Stimulated activated CD8-positive, alpha-beta memory T cell treated with anti-CD3 and anti-CD28 coated beads, Interleukin-4, amount 100 ng/mL, for 4 hours (primary cell): ENCODE data around the gene KRTAP1-5.
"Not testable (repeated sequence)": the region's sequence is repeated elsewhere in the genome, so short reads cannot be mapped to it uniquely, and the experiment has no call there.

Experiments
- DNase-seq, 2 donors: peaks; one replicate each; pipeline ENCODE4 v3.0.0-alpha.2; 2020; ENCODE audit warnings: low read depth in 2 of 2, low spot score in 1 of 2

The KRTAP1-5 gene

DNA sequence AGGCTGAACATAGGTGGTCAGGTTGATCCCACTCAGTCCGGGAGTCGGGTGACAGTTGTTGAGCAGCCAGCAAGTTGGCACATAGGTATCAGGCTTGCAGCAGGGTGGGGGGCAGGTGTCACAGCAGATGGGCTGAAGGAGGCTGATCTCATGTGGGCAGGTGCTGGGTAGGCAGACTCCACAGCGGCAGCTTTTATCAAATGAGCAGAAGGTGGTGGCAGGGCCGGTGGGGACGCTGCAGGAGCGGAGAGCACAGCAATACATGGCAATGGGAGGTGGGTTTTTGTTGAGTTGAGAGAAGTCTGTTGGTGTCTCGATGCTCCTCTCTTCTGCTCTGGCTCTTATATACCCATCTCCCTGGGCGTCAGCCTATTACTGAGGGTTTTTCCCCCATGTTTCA is 18.2 kb downstream of the KRTAP1-5 start, which contains the start of gene KRTAP3-1:
Gene KRTAP3-1, minus strand, starts transcription at position 318 of the 400 bp plus-strand sequence. Its CDS starts 54 bp downstream, at position 264.
- DNase-seq: no peak

DNA sequence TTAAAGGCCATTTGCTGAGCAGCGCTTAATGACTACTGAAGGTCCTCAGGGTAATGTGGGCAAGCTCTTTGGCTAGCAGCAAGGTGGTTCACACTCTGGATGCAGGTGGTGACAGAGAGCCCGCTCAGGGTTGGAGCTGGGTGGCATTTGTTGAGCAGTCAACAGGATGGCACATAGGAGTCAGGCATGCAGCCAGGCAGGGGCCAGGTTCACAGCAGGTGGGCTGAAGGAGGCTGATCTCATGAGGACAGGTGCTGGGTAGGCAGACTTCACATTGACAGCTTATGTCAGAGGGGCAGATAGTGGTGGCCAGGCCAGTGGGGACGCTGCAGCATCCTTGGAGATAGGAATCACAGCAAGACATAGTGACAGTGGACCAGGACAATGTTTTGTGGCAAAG is 22.6 kb downstream of the KRTAP1-5 start:
- DNase-seq: no peak

DNA sequence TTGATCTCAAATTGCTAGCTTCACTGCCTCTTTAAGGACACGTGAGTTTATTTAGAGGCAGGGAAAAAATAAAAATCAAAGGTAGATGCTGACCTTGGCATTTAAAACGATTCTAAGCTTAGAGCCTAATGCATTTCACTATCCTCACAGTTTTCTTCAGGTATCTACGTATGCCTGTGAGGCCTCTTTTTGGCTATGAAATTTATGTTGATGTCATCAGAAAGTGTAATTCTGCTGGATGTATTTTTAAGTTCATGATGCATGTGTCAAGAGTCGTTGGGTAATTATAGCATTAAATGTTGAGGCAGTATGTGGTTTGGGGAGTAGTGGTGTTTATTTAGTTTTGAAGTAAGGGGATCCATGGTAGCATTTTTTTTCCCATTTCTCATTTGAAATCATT is 23.1 kb downstream of the KRTAP1-5 start:
- DNase-seq: no peak

DNA sequence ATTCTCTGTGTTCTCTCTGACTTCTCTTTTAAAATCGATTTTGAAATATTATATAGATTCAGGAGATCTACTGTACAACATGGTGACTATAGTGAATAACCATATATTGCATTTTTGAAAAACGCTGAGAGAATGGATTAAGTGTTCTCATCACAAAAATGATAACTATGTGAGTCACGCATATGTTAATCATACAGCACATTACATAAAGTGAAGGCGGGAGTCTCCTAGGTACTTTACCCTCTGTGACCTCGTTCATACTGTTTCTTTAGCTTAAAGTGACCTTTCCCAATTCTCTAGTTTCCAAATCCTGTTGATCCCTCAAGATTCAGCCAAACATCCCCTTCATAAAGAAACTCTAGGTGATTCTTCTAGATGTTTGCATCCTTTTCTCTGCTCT is 24.2 kb downstream of the KRTAP1-5 start:
- no peak for DNase-seq

DNA sequence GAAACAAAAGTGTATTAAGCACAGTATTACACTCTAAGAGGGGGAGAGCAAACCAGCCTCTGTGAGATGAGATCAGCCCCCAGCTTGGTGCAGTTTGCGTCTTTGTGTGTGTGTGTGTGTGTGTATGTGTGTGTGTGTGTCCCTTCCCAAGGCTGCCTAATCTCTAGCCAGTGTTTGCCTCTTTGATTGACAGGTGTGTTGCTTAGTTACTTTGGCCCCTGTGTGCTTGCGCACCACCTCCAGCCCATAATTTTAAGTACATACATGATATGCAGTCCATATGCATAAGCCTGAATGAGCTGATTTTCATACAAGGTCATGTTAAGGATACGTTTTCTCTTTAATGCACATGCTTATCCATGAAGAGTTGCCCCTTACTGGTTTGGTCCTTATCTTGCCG is 25.2 kb downstream of the KRTAP1-5 start:
- no peak for DNase-seq

DNA sequence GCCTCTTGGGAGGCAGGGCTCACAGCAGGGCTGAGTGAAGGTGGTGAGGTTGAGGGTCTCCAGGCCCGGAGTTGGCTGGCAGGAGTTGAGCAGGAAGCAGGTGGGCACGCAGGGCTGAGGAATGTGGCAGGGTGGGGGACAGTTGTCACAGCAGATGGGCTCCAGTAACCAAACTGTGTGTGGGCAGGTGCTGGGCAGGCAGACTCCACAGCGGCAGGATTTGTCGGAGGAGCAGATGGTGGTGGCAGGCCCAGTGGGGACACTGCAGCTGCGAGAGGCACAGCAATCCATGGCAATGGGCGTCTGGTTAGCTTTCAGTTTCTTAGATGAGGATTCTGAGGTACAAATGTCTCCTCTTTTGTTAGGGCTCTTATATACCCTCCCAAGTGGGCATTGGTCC is 27.4 kb downstream of the KRTAP1-5 start, which contains the start of gene KRTAP3-2:
Gene KRTAP3-2, minus strand, starts transcription at position 344 of the 400 bp plus-strand sequence. Its CDS starts 53 bp downstream, at position 291.
- not testable (repeated sequence) for DNase-seq

DNA sequence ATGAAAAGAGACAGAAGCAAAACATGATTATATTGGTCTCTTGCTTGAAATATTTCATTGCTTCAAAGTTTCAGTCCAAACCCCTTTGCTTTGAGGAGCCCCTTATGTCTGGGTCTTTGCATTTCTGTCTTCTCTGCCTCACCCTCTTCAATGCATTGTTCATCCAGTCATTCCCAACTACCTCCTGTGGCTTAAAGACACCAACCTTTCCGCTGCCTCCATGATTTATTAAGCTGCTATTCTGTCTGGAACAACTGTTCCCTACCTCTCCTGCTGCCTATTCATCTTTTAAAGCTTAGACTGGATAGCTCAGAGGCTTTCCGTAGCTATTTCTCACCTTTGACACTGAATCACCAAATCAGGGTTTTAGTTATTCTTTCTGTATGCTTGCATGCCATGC is 29.6 kb downstream of the KRTAP1-5 start:
- no peak for DNase-seq

DNA sequence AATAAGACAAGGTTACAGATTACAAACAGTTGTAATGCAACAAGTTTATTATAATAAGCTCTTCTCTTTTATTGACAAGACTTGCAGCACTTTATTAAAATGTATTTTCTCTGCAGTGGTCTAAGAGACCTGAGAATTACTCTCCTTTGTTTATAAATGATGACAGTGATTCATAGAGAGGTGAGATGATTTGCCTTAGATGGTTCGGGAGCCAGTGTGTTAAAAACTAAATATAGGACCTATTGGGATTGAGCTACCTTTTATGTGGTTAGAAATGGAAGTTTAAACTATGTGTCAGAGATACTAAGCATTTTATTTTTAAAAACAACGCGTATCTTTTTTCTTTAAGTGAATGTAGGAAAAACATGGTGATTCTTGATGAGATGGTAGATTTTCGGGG is 30.2 kb downstream of the KRTAP1-5 start:
- DNase-seq: no peak

DNA sequence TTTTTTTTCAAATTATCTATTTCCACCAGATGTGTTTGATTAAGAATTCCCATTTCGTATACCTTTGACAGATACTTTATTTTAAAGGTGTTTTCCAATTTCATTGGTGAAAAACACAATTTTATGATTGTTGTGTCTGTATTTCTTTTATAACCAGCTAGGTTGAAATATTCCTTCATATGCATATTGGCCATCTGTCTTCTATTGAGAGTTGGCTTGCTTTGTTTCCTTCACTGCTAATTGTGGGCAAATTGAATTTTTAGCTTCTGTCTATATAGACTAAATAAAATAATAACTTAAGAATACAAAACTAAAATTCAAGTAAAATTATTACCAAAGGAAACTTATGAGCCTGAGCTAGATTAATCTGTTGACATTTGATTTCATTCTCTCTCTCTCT is 31.9 kb downstream of the KRTAP1-5 start:
- no peak for DNase-seq

DNA sequence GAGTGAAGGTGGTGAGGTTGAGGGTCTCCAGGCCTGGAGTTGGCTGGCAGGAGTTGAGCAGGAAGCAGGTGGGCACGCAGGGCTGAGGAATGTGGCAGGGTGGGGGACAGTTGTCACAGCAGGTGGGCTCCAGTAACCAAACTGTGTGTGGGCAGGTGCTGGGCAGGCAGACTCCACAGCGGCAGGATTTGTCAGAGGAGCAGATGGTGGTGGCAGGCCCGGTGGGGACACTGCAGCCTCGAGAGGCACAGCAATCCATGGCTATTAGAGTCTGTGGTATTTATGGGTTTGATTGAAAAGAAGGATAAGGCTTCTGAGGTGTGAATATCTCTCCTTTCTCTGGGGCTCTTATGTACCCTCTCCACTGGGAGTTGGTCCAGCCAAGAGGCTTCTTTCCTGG is 33.2 kb downstream of the KRTAP1-5 start, which contains the start of gene KRTAP3-3:
Gene KRTAP3-3, minus strand, starts transcription at position 326 of the 400 bp plus-strand sequence. Its CDS starts 67 bp downstream, at position 259.
- DNase-seq: no peak

DNA sequence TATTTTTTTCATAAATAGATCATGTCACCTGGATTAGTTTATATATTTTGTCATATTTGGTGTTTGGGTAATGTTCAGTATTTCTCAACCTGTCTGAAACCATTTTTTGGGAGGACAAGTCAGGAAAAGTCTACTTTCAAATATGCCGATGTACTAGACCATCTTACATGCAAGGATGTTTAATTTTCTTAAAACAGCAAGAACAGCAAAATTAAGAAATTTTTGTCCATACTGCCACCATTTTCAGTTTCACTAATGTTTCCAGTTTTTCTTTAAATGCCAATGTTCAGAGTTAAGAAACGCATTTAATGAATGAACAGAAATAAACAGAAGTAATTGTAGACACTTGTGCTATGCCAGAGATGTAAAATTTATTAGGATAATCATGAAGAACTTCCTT is 33.9 kb downstream of the KRTAP1-5 start:
- no peak for DNase-seq

DNA sequence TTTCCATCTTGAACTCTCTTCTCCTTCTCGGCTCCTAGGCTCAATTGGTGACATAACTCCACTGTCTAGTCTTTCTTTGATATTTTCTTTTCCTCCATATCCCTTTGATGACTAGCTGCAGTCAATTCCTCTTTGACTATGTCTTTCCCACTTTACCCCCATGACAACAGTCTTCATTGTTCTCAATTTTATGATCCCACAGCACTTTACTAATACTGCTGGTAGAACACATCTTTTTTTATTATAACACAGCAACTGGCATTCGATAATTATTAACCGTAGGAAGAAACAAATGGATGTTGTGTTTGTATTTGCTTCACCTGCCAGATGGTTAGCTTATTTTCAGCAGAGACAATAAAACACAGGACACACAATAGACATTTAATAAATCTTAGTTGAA is 34.3 kb downstream of the KRTAP1-5 start:
- no peak for DNase-seq

DNA sequence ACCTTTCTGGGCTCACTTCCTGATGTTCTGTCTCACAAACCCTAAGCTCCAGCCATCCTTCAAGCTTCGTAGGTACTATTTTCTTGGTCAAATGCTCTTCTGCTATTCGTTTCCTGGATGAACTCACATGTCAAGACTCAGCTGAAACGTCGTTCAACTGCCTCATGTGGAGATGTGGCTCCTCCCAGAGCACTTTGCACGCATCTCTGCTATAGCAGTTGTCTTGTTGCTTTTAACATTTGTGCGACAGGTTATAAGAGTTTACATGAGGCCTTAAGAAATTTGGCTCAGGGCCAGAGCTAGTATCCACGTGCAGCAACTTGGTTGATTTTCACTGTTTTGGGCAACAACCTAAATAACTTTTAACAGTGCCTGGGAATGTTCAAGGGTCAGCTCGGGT is 40.1 kb downstream of the KRTAP1-5 start:
- DNase-seq: no peak

DNA sequence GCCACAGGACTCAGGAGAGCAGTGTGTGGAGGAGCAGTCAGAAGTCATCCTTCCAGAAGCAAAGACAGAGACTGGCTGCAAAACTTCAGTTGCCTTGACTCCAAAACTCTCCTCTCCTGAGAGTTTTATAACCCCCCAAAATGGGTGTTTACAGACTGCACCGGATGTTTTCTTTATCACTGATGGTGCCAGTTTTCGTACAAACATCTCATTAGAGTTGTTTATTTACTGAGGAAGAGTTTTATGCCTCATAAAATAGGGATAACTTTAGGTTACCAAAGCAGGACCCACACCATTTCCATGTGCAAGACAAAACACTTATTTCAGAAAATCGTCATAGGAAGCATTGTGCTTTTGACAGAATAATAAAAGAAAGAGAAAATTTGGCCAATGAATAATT is 42.8 kb downstream of the KRTAP1-5 start, which contains the start of gene KRT40:
Gene KRT40, minus strand, starts transcription at position 101 of the 400 bp plus-strand sequence. Its CDS starts 53 bp downstream, at position 48.
- DNase-seq: no peak

DNA sequence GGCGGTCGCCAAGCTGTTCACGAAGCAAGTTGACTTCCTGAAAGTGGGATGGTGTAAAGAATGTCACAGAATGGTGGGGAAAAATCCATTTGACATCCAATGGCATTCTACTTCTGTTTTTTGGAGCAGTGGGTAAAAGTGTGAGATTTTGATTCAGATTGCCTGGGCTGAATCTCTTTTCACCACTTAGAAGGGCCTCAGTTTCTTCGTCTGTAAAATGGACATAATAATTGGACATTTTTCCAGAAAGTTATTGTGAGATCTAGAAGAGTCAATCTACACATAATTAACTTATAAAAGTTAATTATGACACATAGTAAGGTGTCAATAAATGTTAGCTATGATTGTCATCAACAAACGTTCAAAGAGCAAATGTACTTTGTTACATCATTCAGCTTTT is 45.9 kb downstream of the KRTAP1-5 start:
- DNase-seq: no peak

DNA sequence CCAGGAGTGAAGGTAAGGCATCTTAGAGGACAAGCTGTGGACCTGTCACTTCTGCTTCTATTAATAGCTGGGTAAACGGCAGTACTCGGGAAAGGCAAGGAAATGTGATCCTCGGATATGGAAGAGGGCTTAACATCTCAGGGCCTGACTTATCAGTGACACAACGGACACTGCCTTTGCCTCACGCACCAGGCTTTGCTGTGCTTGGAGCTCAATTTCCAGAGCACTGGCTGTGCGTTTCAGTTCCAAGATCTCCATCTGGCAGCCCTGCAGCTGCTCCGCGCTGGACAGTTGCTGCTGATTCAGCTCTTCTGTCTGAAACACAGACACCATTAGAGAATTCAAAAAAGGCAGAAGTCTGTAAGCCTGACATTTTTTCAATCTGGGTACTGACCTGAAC is 46.4 kb downstream of the KRTAP1-5 start:
- DNase-seq: no peak

DNA sequence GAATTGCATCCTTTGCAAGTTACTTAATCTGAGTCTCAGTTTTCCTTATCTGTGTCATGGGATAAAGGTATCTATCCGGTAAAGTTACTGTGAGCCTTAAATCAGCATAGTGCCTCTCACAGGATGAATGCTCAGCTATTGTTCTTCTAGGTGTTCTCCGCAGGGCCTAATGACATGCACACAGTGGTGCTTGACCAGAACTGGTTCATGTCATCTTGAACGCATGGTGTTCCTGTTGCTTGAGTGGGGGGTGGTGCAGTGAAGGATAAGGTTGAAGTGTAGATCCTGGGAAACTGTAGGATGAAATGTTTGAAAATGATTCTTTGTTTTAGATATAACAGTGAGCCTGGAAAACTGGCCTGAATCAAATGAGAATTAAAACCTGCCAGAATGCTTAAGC is 46.9 kb downstream of the KRTAP1-5 start:
- DNase-seq: no peak

DNA sequence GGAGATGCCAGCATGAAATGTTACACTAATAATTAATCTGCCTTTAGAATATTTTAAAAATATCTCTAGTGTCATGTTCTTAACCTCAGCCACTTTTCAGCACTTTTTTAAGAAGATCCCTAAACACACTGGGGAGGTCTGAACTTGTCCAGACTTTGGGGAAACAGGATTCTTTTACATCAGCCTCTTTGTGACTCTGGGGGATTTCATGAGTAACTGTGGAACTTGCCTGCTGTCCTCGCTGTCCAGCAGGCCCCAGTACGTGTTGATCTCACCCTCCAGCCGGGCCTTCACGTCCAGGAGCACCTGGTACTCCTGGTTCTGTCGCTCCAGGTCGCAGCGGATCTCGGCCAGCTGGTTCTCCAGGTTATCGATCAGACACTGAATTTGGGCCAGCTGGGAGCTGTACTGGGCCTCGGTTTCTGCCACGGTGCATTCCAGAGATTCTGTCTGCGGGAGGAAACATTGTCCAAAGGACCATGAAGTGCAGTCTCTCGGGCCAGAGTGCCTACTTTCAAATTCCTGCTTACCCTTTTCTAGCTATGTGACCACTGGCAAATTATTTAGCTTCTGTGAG is 48.3 kb downstream of the KRTAP1-5 start:
- DNase-seq: no peak
